ENCODE results near the gene SGCE. TPM values are rescaled to one million over a fixed set of nuclear protein-coding genes. Genes with fewer than 3 reads are reported as not detected.

Gene SGCE
- total and polyA plus RNA-seq, 2 experiments from 2014 or later: 77.6 to 114 TPM

DNA sequence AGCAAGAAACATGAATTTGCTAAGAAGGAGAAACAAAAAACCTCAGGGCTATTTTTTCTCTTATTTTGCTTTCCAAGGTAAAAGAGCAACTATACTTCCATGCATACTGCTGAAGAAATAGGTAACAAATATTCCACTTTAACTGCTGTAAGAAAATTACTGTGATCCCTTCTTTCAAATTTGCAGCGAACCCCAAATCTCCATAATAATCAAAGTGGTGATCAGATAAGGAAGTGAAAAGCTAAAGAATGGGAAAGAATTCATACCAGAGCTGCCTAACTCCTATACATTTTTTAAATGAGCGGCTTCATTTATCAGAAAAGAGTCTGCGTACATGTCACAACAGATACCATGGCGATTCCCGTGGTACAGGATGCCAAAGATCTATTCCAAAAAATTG is 7.2 kb downstream of the SGCE start:
- TF ChIP-seq EZH2phosphoT487 (IDR thresholded peaks at IDR 0.05; ENCODE audit: low read depth, severe bottlenecking, unreplicated experiment) (no peak), EZH2 (IDR thresholded peaks at IDR 0.05; ENCODE audit: borderline replicate concordance) (no peak)
- TF ChIP-seq, protein P1, sequence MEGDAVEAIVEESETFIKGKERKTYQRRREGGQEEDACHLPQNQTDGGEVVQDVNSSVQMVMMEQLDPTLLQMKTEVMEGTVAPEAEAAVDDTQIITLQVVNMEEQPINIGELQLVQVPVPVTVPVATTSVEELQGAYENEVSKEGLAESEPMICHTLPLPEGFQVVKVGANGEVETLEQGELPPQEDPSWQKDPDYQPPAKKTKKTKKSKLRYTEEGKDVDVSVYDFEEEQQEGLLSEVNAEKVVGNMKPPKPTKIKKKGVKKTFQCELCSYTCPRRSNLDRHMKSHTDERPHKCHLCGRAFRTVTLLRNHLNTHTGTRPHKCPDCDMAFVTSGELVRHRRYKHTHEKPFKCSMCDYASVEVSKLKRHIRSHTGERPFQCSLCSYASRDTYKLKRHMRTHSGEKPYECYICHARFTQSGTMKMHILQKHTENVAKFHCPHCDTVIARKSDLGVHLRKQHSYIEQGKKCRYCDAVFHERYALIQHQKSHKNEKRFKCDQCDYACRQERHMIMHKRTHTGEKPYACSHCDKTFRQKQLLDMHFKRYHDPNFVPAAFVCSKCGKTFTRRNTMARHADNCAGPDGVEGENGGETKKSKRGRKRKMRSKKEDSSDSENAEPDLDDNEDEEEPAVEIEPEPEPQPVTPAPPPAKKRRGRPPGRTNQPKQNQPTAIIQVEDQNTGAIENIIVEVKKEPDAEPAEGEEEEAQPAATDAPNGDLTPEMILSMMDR (IDR thresholded peaks at IDR 0.05; ENCODE audit: poor library complexity): no peak
- H3K9me2 ChIP-seq (replicated peaks; ENCODE audit: insufficient read depth): no peaks in the 10 kb centered on the region
- H3K36me3 ChIP-seq (replicated peaks; ENCODE audit: insufficient read depth, low read depth): no peaks in the 10 kb centered on the region
- WGBS (ENCODE audit: low lambda C conversion rate, missing lambda C conversion rate): 80% methylated on average over 5 of the region's 5 CpGs
- no peaks in the 10 kb centered on the region for H4K20me1 ChIP-seq (ENCODE audit: insufficient read depth, poor library complexity, severe bottlenecking)
- peaks cover 27% of the 10 kb centered on the region for H3K4me1 ChIP-seq (ENCODE audit: insufficient read depth)
- no peak overlapping the region for H3K4me2 ChIP-seq
- peaks cover 94% of the 10 kb centered on the region for H3K79me2 ChIP-seq
- H3K27ac ChIP-seq: no peak overlapping the region
- DNase-seq (ENCODE audit: low spot score): no peak
- no peaks in the 10 kb centered on the region for H3K9me3 ChIP-seq (ENCODE audit: low read depth)
- no peak overlapping the region for H3K4me3 ChIP-seq
- no peaks in the 10 kb centered on the region for H3K27me3 ChIP-seq
- no peak overlapping the region for H2AFZ ChIP-seq

DNA sequence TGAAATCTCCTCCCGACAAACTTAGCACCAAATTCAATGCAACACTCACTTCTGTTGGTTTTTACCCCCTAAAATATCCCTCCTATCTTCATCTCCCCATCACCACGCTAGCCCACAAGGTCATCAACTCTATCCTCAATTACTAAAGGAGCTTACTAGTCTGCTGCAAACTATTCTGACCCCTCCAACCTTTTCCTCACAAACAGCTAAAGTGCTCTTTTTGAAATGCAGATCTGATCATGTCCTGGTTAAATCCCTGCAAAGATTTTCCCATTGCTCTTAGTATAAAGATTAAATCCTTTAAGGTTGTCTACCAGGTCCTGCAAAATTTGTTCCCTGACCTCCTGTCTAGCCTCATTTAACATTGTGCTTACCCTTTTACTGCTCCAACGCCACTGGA is 8.6 kb downstream of the SGCE start:
- no peaks in the 10 kb centered on the region for H3K9me2 ChIP-seq (replicated peaks; ENCODE audit: insufficient read depth)
- H4K20me1 ChIP-seq (ENCODE audit: insufficient read depth, poor library complexity, severe bottlenecking): no peaks in the 10 kb centered on the region
- H3K4me2 ChIP-seq: no peak overlapping the region
- H2AFZ ChIP-seq: no peak overlapping the region
- H3K27me3 ChIP-seq: no peaks in the 10 kb centered on the region
- DNase-seq (ENCODE audit: low spot score): no peak
- TF ChIP-seq, protein P1 (IDR thresholded peaks at IDR 0.05; ENCODE audit: poor library complexity): no peak
- TF ChIP-seq EZH2 (IDR thresholded peaks at IDR 0.05; ENCODE audit: borderline replicate concordance): no peak
- H3K27ac ChIP-seq: no peak overlapping the region
- no peaks in the 10 kb centered on the region for H3K36me3 ChIP-seq (replicated peaks; ENCODE audit: insufficient read depth, low read depth)
- H3K79me2 ChIP-seq: peaks cover 88% of the 10 kb centered on the region
- no peak overlapping the region for H3K4me3 ChIP-seq
- H3K4me1 ChIP-seq (ENCODE audit: insufficient read depth): peaks cover 18% of the 10 kb centered on the region
- H3K9me3 ChIP-seq (ENCODE audit: low read depth): no peaks in the 10 kb centered on the region
- 83% methylated on average over 3 of the region's 3 CpGs for WGBS (ENCODE audit: low lambda C conversion rate, missing lambda C conversion rate)

DNA sequence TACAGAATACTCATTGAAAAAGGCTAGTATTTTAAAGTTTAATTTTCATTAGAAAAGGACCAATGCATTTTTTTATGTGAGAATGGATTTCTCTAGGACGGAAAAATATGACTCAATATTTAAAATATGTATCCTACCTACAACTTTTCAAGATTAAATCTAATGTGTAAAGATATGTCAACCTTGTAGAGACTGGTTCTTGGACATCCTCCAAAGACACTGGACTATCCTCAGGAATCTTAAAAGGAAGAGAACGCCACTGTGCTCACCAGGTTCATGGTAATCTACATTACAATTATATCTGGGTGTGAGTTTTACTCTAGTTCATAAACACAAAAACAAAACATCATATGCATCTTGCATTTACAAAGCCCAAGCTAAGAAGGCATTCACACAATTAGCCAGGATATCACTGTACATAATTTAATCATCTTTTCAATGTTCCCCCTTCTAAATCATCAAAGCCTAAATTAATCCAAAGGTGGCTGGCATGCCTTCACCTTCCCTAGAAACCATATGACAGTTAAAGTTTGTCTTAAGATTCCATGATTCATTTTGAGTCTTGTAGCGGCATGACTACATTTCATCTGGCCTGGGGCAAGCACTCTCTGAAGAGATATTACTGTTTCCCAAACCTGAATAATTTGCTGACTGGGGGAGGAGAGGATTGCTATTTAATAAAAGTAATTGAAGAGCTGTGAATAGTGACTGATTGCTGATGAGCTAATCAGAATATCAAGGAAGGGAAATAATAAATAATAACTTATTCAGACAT is 12.0 kb downstream of the SGCE start:
- Histone ChIP-seq H3K4me2 (no peak overlapping the region), H3K4me1 (ENCODE audit: insufficient read depth) (no peaks in the 10 kb centered on the region), H3K36me3 (replicated peaks; ENCODE audit: insufficient read depth, low read depth) (no peaks in the 10 kb centered on the region), H2AFZ (no peak overlapping the region), H3K9me2 (replicated peaks; ENCODE audit: insufficient read depth) (no peaks in the 10 kb centered on the region), H3K79me2 (peaks cover 85% of the 10 kb centered on the region), H3K9me3 (ENCODE audit: low read depth) (no peaks in the 10 kb centered on the region), H3K4me3 (no peak overlapping the region), H3K27ac (no peak overlapping the region), H4K20me1 (ENCODE audit: insufficient read depth, poor library complexity, severe bottlenecking) (no peaks in the 10 kb centered on the region), H3K27me3 (no peaks in the 10 kb centered on the region)
- 85% methylated on average over 3 of the region's 3 CpGs for WGBS (ENCODE audit: low lambda C conversion rate, missing lambda C conversion rate)
- TF ChIP-seq, protein P1 (IDR thresholded peaks at IDR 0.05; ENCODE audit: poor library complexity): no peak
- TF ChIP-seq EZH2phosphoT487 (IDR thresholded peaks at IDR 0.05; ENCODE audit: low read depth, severe bottlenecking, unreplicated experiment): no peak
- TF ChIP-seq EZH2 (IDR thresholded peaks at IDR 0.05; ENCODE audit: borderline replicate concordance): no peak
- DNase-seq (ENCODE audit: low spot score): no peak

Measured in hepatocyte (in vitro differentiated cells).